ENCODE measurements around the gene EPYC.
A peak's percentile ranks its signal among the peaks of the same experiment; 100 is the strongest.

Gene EPYC

GRCh38 chr12:91017511-91018263, 12.9 kb upstream of the EPYC start:
- H3K36me3 ChIP-seq (ENCODE audit: insufficient read depth, low read length), result no peaks in the 10 kb centered on the region
- no peaks in the 10 kb centered on the region for H3K9me3 ChIP-seq (ENCODE audit: low read length)
- peak overlapping the region; percentile 21 for H3K27ac ChIP-seq (ENCODE audit: low read depth, low read length)
- no peaks in the 10 kb centered on the region for H3K27me3 ChIP-seq (ENCODE audit: control insufficient read depth in 1 of 2, insufficient read depth in 2 of 2, low read length in 2 of 2)
- no peaks in the 10 kb centered on the region for H3K4me1 ChIP-seq (ENCODE audit: insufficient read depth, low read length)
- no peak overlapping the region for H3K4me3 ChIP-seq (ENCODE audit: low read depth in 1 of 2, low read length in 2 of 2)
- no peak overlapping the region for H3K9ac ChIP-seq (ENCODE audit: low read length)

- H3K9ac ChIP-seq (ENCODE audit: low read length), result no peak overlapping the region
- H3K9me3 ChIP-seq (ENCODE audit: low read length), result no peaks in the 10 kb centered on the region
- H3K27me3 ChIP-seq (ENCODE audit: control insufficient read depth in 1 of 2, insufficient read depth in 2 of 2, low read length in 2 of 2), result no peaks in the 10 kb centered on the region
- no peaks in the 10 kb centered on the region for H3K4me1 ChIP-seq (ENCODE audit: insufficient read depth, low read length)
- no peak overlapping the region for H3K4me3 ChIP-seq (ENCODE audit: low read depth in 1 of 2, low read length in 2 of 2)
- H3K27ac ChIP-seq (ENCODE audit: low read depth, low read length), result no peak overlapping the region
- no peaks in the 10 kb centered on the region for H3K36me3 ChIP-seq (ENCODE audit: insufficient read depth, low read length)
Measured at GRCh38 chr12:91017043-91017442, 12.3 kb upstream of the EPYC start.

- no peaks in the 10 kb centered on the region for H3K36me3 ChIP-seq (ENCODE audit: insufficient read depth, low read length)
- H3K4me3 ChIP-seq (ENCODE audit: low read depth in 1 of 2, low read length in 2 of 2), result no peak overlapping the region
- H3K4me1 ChIP-seq (ENCODE audit: insufficient read depth, low read length), result no peaks in the 10 kb centered on the region
- no peak overlapping the region for H3K9ac ChIP-seq (ENCODE audit: low read length)
- H3K27me3 ChIP-seq (ENCODE audit: control insufficient read depth in 1 of 2, insufficient read depth in 2 of 2, low read length in 2 of 2), result no peaks in the 10 kb centered on the region
- H3K9me3 ChIP-seq (ENCODE audit: low read length), result no peaks in the 10 kb centered on the region
- H3K27ac ChIP-seq (ENCODE audit: low read depth, low read length), result no peak overlapping the region
Measured at GRCh38 chr12:91009319-91009950, 4.7 kb upstream of the EPYC start.

- Histone ChIP-seq H3K9me3 (ENCODE audit: low read length) (no peaks in the 10 kb centered on the region), H3K27ac (ENCODE audit: low read depth, low read length) (no peak overlapping the region), H3K9ac (ENCODE audit: low read length) (no peak overlapping the region), H3K4me3 (ENCODE audit: low read depth in 1 of 2, low read length in 2 of 2) (no peak overlapping the region), H3K36me3 (ENCODE audit: insufficient read depth, low read length) (no peaks in the 10 kb centered on the region), H3K4me1 (ENCODE audit: insufficient read depth, low read length) (no peaks in the 10 kb centered on the region), H3K27me3 (ENCODE audit: control insufficient read depth in 1 of 2, insufficient read depth in 2 of 2, low read length in 2 of 2) (no peaks in the 10 kb centered on the region)
Measured at GRCh38 chr12:91007531-91008290, 2.9 kb upstream of the EPYC start.

- Histone ChIP-seq H3K27me3 (ENCODE audit: control insufficient read depth in 1 of 2, insufficient read depth in 2 of 2, low read length in 2 of 2) (no peaks in the 10 kb centered on the region), H3K4me1 (ENCODE audit: insufficient read depth, low read length) (no peaks in the 10 kb centered on the region), H3K27ac (ENCODE audit: low read depth, low read length) (no peak overlapping the region), H3K4me3 (ENCODE audit: low read depth in 1 of 2, low read length in 2 of 2) (no peak overlapping the region), H3K9ac (ENCODE audit: low read length) (no peak overlapping the region), H3K36me3 (ENCODE audit: insufficient read depth, low read length) (no peaks in the 10 kb centered on the region), H3K9me3 (ENCODE audit: low read length) (no peaks in the 10 kb centered on the region)
Measured at GRCh38 chr12:91003737-91004136, 1.0 kb downstream of the EPYC start.

GRCh38 chr12:91001306-91001705, 3.5 kb downstream of the EPYC start:
- Histone ChIP-seq H3K9ac (ENCODE audit: low read length) (no peak overlapping the region), H3K4me3 (ENCODE audit: low read depth in 1 of 2, low read length in 2 of 2) (no peak overlapping the region), H3K9me3 (ENCODE audit: low read length) (no peaks in the 10 kb centered on the region), H3K27me3 (ENCODE audit: control insufficient read depth in 1 of 2, insufficient read depth in 2 of 2, low read length in 2 of 2) (no peaks in the 10 kb centered on the region), H3K36me3 (ENCODE audit: insufficient read depth, low read length) (no peaks in the 10 kb centered on the region), H3K27ac (ENCODE audit: low read depth, low read length) (no peak overlapping the region), H3K4me1 (ENCODE audit: insufficient read depth, low read length) (no peaks in the 10 kb centered on the region)

GRCh38 chr12:90999966-91000365, 4.8 kb downstream of the EPYC start:
- Histone ChIP-seq H3K9ac (ENCODE audit: low read length) (no peak overlapping the region), H3K36me3 (ENCODE audit: insufficient read depth, low read length) (no peaks in the 10 kb centered on the region), H3K27ac (ENCODE audit: low read depth, low read length) (no peak overlapping the region), H3K27me3 (ENCODE audit: control insufficient read depth in 1 of 2, insufficient read depth in 2 of 2, low read length in 2 of 2) (no peaks in the 10 kb centered on the region), H3K4me1 (ENCODE audit: insufficient read depth, low read length) (no peaks in the 10 kb centered on the region), H3K9me3 (ENCODE audit: low read length) (no peaks in the 10 kb centered on the region), H3K4me3 (ENCODE audit: low read depth in 1 of 2, low read length in 2 of 2) (no peak overlapping the region)

- no peak overlapping the region for H3K9ac ChIP-seq (ENCODE audit: low read length)
- H3K36me3 ChIP-seq (ENCODE audit: insufficient read depth, low read length), result no peaks in the 10 kb centered on the region
- H3K27ac ChIP-seq (ENCODE audit: low read depth, low read length), result no peak overlapping the region
- H3K4me3 ChIP-seq (ENCODE audit: low read depth in 1 of 2, low read length in 2 of 2), result no peak overlapping the region
- no peaks in the 10 kb centered on the region for H3K4me1 ChIP-seq (ENCODE audit: insufficient read depth, low read length)
- H3K27me3 ChIP-seq (ENCODE audit: control insufficient read depth in 1 of 2, insufficient read depth in 2 of 2, low read length in 2 of 2), result no peaks in the 10 kb centered on the region
- H3K9me3 ChIP-seq (ENCODE audit: low read length), result no peaks in the 10 kb centered on the region
Measured at GRCh38 chr12:90999527-90999926, 5.2 kb downstream of the EPYC start.

- Histone ChIP-seq H3K27me3 (ENCODE audit: control insufficient read depth in 1 of 2, insufficient read depth in 2 of 2, low read length in 2 of 2) (no peaks in the 10 kb centered on the region), H3K27ac (ENCODE audit: low read depth, low read length) (no peak overlapping the region), H3K36me3 (ENCODE audit: insufficient read depth, low read length) (no peaks in the 10 kb centered on the region), H3K9ac (ENCODE audit: low read length) (no peak overlapping the region), H3K9me3 (ENCODE audit: low read length) (no peaks in the 10 kb centered on the region), H3K4me1 (ENCODE audit: insufficient read depth, low read length) (no peaks in the 10 kb centered on the region), H3K4me3 (ENCODE audit: low read depth in 1 of 2, low read length in 2 of 2) (no peak overlapping the region)
Measured at GRCh38 chr12:90995010-90995409, 9.8 kb downstream of the EPYC start.

GRCh38 chr12:90991952-90992465, 12.8 kb downstream of the EPYC start:
- Histone ChIP-seq H3K9ac (ENCODE audit: low read length) (no peak overlapping the region), H3K36me3 (ENCODE audit: insufficient read depth, low read length) (no peaks in the 10 kb centered on the region), H3K4me3 (ENCODE audit: low read depth in 1 of 2, low read length in 2 of 2) (no peak overlapping the region), H3K27me3 (ENCODE audit: control insufficient read depth in 1 of 2, insufficient read depth in 2 of 2, low read length in 2 of 2) (no peaks in the 10 kb centered on the region), H3K4me1 (ENCODE audit: insufficient read depth, low read length) (no peaks in the 10 kb centered on the region), H3K9me3 (ENCODE audit: low read length) (no peaks in the 10 kb centered on the region), H3K27ac (ENCODE audit: low read depth, low read length) (no peak overlapping the region)

- no peak overlapping the region for H3K27ac ChIP-seq (ENCODE audit: low read depth, low read length)
Measured at GRCh38 chr12:90990611-90991010, 14.2 kb downstream of the EPYC start.

More at GRCh38 chr12:90990611-90991010, 14.2 kb downstream of the EPYC start:
- Histone ChIP-seq H3K36me3 (ENCODE audit: insufficient read depth, low read length) (no peaks in the 10 kb centered on the region), H3K4me3 (ENCODE audit: low read depth in 1 of 2, low read length in 2 of 2) (no peak overlapping the region), H3K4me1 (ENCODE audit: insufficient read depth, low read length) (no peaks in the 10 kb centered on the region), H3K9ac (ENCODE audit: low read length) (no peak overlapping the region), H3K9me3 (ENCODE audit: low read length) (no peaks in the 10 kb centered on the region), H3K27me3 (ENCODE audit: control insufficient read depth in 1 of 2, insufficient read depth in 2 of 2, low read length in 2 of 2) (no peaks in the 10 kb centered on the region)
